HG03469 (cell line): ENCODE measurements around the gene CEP131.
A peak's percentile ranks its signal among the peaks of the same experiment; 100 is the strongest.

Source experiments
- ATAC-seq: cut with Tn5 transposase; IDR thresholded peaks from one replicate; pipeline ENCODE4 v1.9.1; 2021; ENCODE audit warnings: mild to moderate bottlenecking, moderate library complexity, moderate number of reproducible peaks; ENCODE audit not compliant: unreplicated experiment

Gene CEP131

GRCh38 chr17:81239714-81240555 is 17.2 kb upstream of the CEP131 start:
- ATAC-seq = no peak

- ATAC-seq = peak; percentile 75
Observed at GRCh38 chr17:81238815-81239713, 16.3 kb upstream of the CEP131 start, which contains the start of the genes NDUFAF8 and TEPSIN. Gene NDUFAF8 (plus strand): TSS chr17:81239318. CDS start chr17:81239364, 46 bp downstream. Gene TEPSIN (minus strand): TSS chr17:81239055. CDS start chr17:81239033, 22 bp downstream.

- no peak for ATAC-seq
Observed at GRCh38 chr17:81238490-81238814, 15.7 kb upstream of the CEP131 start.

GRCh38 chr17:81237591-81238489 is 15.1 kb upstream of the CEP131 start:
- ATAC-seq = no peak

- ATAC-seq = no peak
Observed at GRCh38 chr17:81236784-81237183, 14.0 kb upstream of the CEP131 start.

- ATAC-seq = no peak
Observed at GRCh38 chr17:81235822-81236740, 13.3 kb upstream of the CEP131 start.

- ATAC-seq = no peak
Observed at GRCh38 chr17:81234940-81235821, 12.4 kb upstream of the CEP131 start.

- ATAC-seq = no peak
Observed at GRCh38 chr17:81234506-81234855, 11.7 kb upstream of the CEP131 start.

- no peak for ATAC-seq
Observed at GRCh38 chr17:81233811-81234505, 11.2 kb upstream of the CEP131 start.

GRCh38 chr17:81233316-81233715 is 10.6 kb upstream of the CEP131 start:
- no peak for ATAC-seq

GRCh38 chr17:81232616-81233241 is 10.0 kb upstream of the CEP131 start:
- no peak for ATAC-seq

- ATAC-seq = no peak
Observed at GRCh38 chr17:81231766-81232581, 9.2 kb upstream of the CEP131 start.

- no peak for ATAC-seq
Observed at GRCh38 chr17:81231121-81231645, 8.4 kb upstream of the CEP131 start.

- no peak for ATAC-seq
Observed at GRCh38 chr17:81230043-81230820, 7.5 kb upstream of the CEP131 start.

- ATAC-seq = no peak
Observed at GRCh38 chr17:81229666-81229920, 6.8 kb upstream of the CEP131 start.
